GM12878 (cell line): ENCODE data around the gene HADHA. TPM values are rescaled to one million over a fixed set of nuclear protein-coding genes. Genes with fewer than 3 reads are reported as not detected.

Experiments used
- ATAC-seq: fragments of 200-7000 bp; cut with Tn5 transposase; 3 replicates; pipeline ENCODE4 v1.9.1; 2020; ENCODE audit warnings: mild to moderate bottlenecking, moderate library complexity
- BruUV-seq: library from RNA; stranded (reverse); fragments of 400-500 nt; replicated peaks from 2 replicates; lab custom pipeline; 2021; lab: Mats Ljungman, UMichigan
- CTCF ChIA-PET: fragments of 300-600 bp; sonication (Branson Sonifier 250); formaldehyde crosslinking; extraction: SDS; loops from one replicate; lab custom pipeline; 2021; ENCODE audit warnings: inconsistent platforms; lab: Yijun Ruan, JAX
- POLR2A ChIA-PET: fragments of 350-600 bp; formaldehyde crosslinking; extraction: SDS; loops from one replicate; lab custom pipeline; 2021; ENCODE audit warnings: inconsistent platforms; lab: Charles Lee
- RAD21 ChIA-PET: fragments of 300-600 bp; sonication (Branson Sonifier 250); formaldehyde crosslinking; loops from one replicate; lab custom pipeline; 2023; ENCODE audit warnings: antibody characterized with exemption; ENCODE audit not compliant: unreplicated experiment; lab: Charles Lee
- SMC1A ChIA-PET: fragments of 300-600 bp; sonication (Branson Sonifier 250); formaldehyde crosslinking; loops from one replicate; lab custom pipeline; 2023; ENCODE audit not compliant: unreplicated experiment, uncharacterized antibody; lab: Charles Lee
- DNase-seq: peaks from one replicate; pipeline ENCODE4 v3.0.0-alpha.2; 2011; ENCODE audit warnings: low read depth, low spot score
- FAIRE-seq: peaks from 3 replicates; lab custom pipeline; 2011; peaks lifted over from hg19 to GRCh38; lab: Jason Lieb, UNC
- H2AFZ ChIP-seq: 2 replicates; pipeline ENCODE4 v1.6.0; 2011; ENCODE audit warnings: low read depth, low read length, control low read depth; ENCODE audit not compliant: control insufficient read depth
- H3K27ac ChIP-seq: 2 replicates; pipeline ENCODE4 v1.5.1; 2011; ENCODE audit warnings: control low read depth; ENCODE audit not compliant: control insufficient read depth, insufficient read depth
- H3K27me3 ChIP-seq, 2 experiments: replicated peaks in 1 of 2; 2 replicates each; pipeline versions ENCODE4 v1.6.0 to v1.6.1; 2011; ENCODE audit warnings: low read length in 1 of 2; ENCODE audit not compliant: control insufficient read depth in 2 of 2, insufficient read depth in 2 of 2
- H3K36me3 ChIP-seq, 2 experiments: 2 replicates each; pipeline ENCODE4 v1.5.1; 2011; ENCODE audit warnings: low read length in 1 of 2; ENCODE audit not compliant: control insufficient read depth in 2 of 2, insufficient read depth in 2 of 2
- H3K4me1 ChIP-seq: 2 replicates; pipeline ENCODE4 v1.6.1; 2011; ENCODE audit warnings: mild to moderate bottlenecking, low read length, moderate library complexity, mixed read lengths; ENCODE audit not compliant: control insufficient read depth, insufficient read depth
- H3K4me2 ChIP-seq: 2 replicates; pipeline ENCODE4 v1.6.0; 2011; ENCODE audit warnings: control low read depth; ENCODE audit not compliant: control insufficient read depth, insufficient read depth
- H3K4me3 ChIP-seq: fragments of 200-600 bp; sonication (generic); 2 replicates; pipeline ENCODE4 v1.5.1; 2016
- H3K79me2 ChIP-seq: 2 replicates; pipeline ENCODE4 v1.6.0; 2011; ENCODE audit warnings: low read length; ENCODE audit not compliant: control insufficient read depth, insufficient read depth
- H3K9ac ChIP-seq: 2 replicates; pipeline ENCODE4 v1.8.0; 2011; ENCODE audit warnings: low read length, control low read depth, mixed read lengths; ENCODE audit not compliant: control insufficient read depth, insufficient read depth
- H3K9me3 ChIP-seq: replicated peaks from 3 replicates; pipeline ENCODE4 v1.5.1; 2011; ENCODE audit warnings: mild to moderate bottlenecking, low read length; ENCODE audit not compliant: control insufficient read depth, insufficient read depth
- H4K20me1 ChIP-seq: 2 replicates; pipeline ENCODE4 v1.6.0; 2011; ENCODE audit not compliant: control insufficient read depth, insufficient read depth
- CTCF ChIP-seq, 3 experiments: IDR thresholded peaks in 2 of 3; conservative IDR thresholded peaks in 1 of 3; 2 replicates each; pipeline ENCODE4 v1.5.1; 2011; ENCODE audit warnings: low read depth in 3 of 3, low read length in 3 of 3, mild to moderate bottlenecking in 3 of 3, control low read depth in 2 of 3, moderate library complexity in 2 of 3, inconsistent platforms in 1 of 3, mixed read lengths in 1 of 3; ENCODE audit not compliant: control insufficient read depth in 2 of 3, insufficient read depth in 1 of 3; ENCODE audit errors: extremely low read depth in 1 of 3
- EED ChIP-seq: sonication (generic); IDR thresholded peaks from 2 replicates; pipeline ENCODE4 v1.6.1; 2016; ENCODE audit warnings: antibody characterized with exemption, low read depth
- PKNOX1 ChIP-seq: fragments of 450-650 bp; IDR thresholded peaks from 2 replicates; pipeline ENCODE4 v1.6.1; 2016; ENCODE audit warnings: mild to moderate bottlenecking
- RAD21 ChIP-seq: IDR thresholded peaks from 2 replicates; pipeline ENCODE4 v1.6.1; 2011; ENCODE audit warnings: mild to moderate bottlenecking, low read depth, low read length, moderate library complexity; ENCODE audit not compliant: insufficient read depth
- RAD51 ChIP-seq: fragments of 450-650 bp; IDR thresholded peaks from 2 replicates; pipeline ENCODE4 v1.6.1; 2016; ENCODE audit warnings: moderate library complexity, mild to moderate bottlenecking, inconsistent platforms
- SIN3A ChIP-seq: IDR thresholded peaks from 2 replicates; pipeline ENCODE4 v1.6.1; 2012; ENCODE audit warnings: low read depth, low read length, improper control_type of control experiment
- WGBS: methylation state at CpG from one replicate; pipeline ENCODE4 v1.1.6; 2016; ENCODE audit warnings: low lambda C conversion rate; ENCODE audit not compliant: insufficient replicate concordance, insufficient coverage; ENCODE audit errors: missing lambda C conversion rate; 5-methylcytosine and 5-hydroxymethylcytosine counted together
- in situ Hi-C: fragments of 300-500 bp; cut with MboI; formaldehyde crosslinking; loops from 9 replicates; pipeline ENCODE4 v1.14.3; 2018; ENCODE audit warnings: mixed read lengths
- intact Hi-C: fragments of 100-400 bp; cut with micrococcal nuclease; formaldehyde crosslinking; loops from one replicate; pipeline ENCODE4 v1.14.2; 2022; ENCODE audit not compliant: unreplicated experiment
- polyA plus RNA-seq, 11 experiments: library from polyadenylated mRNA; depleted of rRNA in 4 of 11; unstranded in 6 of 11; stranded (reverse) in 5 of 11; fragments of >200 nt; fragmentation: Nextera tagmentation in 4 of 11; fragmentation: Illumina TruSeq in 1 of 11; extraction: Ambion mirVana in 4 of 11; extraction: Trizol in 1 of 11; gene quantifications; 1 replicate in 1 of 11; 2 replicates in 10 of 11; pipeline versions ENCODE4 v1.2.1 to v1.2.3, GENCODE V29; 2011 to 2016; ENCODE audit warnings: inconsistent platforms in 2 of 11, missing spikeins in 2 of 11, low read depth in 1 of 11
- total RNA-seq, 4 experiments: library from RNA; depleted of rRNA in 3 of 4; stranded (reverse); fragments of >200 nt in 3 of 4; fragmentation: Illumina TruSeq in 1 of 4; extraction: Trizol in 1 of 4; gene quantifications; 2 replicates each; pipeline versions ENCODE4 v1.2.1 to v1.2.3, GENCODE V29; 2013 to 2021

HADHA gene
- total and polyA plus RNA-seq, 10 of the 15 experiments (the other 5 are each of a cell fraction or from before 2014, with no cell fraction given), result 109 to 207 (median 165) TPM

DNA sequence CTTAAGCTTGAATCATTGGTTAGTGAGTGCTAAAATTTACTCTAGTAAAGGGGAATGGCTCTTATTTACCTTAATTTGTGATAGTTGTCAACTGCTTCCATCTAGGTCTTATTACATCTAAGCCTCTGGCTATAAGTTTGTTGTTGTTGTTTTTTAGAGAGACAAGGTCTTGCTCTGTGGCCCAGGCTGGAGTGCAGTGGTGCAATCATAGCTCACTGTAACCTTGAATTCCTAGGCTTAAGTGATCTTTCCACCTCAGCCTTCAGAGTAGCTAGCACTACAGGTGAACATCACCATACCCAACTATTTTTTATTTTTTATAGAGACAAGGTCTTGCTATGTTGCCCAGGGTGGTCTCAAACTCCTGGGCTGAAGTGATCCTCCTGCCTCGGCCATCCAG lies 6.6 kb downstream of the HADHA start (continued):
- no peak for TF ChIP-seq SIN3A
- TF ChIP-seq EED, result no peak
- no peak for TF ChIP-seq PKNOX1

DNA sequence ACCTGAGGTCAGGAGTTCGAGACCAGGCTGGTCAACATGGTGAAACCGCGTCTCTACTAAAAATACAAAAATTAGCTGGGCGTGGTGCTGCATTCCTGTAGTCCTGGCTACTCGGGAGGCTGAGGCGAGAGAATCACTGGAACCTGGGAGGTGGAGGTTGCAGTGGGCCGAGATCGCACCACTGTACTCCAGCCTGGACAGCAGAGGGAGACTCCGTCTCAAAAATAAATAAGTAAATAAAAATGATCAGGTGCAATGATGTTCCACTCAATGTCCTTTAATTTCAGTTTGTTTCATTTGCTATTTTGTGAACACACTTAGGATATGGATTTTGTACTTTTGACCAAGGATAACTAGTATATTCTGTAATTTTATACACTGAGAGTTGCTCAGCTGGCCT lies 9.3 kb downstream of the HADHA start:
- no peak for ATAC-seq
- ChIA-PET RAD21 (no interaction called here), POLR2A (interaction anchor here (0.6 to 1.3 kb wide), 3 partner anchors 9 to 391 kb away, joined by 3 to 4 read pairs (median 3); partner anchors contain the start of genes HADHA and HADHB)
- Histone ChIP-seq H3K4me3 (no peak overlapping the region), H2AFZ (no peak overlapping the region), H3K79me2 (peaks cover 10% of the 10 kb centered on the region)
- FAIRE-seq, result no peak
- 87% methylated on average over 9 of the region's 9 CpGs for WGBS
- TF ChIP-seq CTCF (IDR thresholded peaks at IDR 0.05 in 2 of 3, conservative IDR thresholded peaks at IDR 0.05 in 1 of 3; ENCODE audit: control insufficient read depth in 2 of 3, extremely low read depth in 1 of 3, insufficient read depth in 1 of 3, low read depth in 3 of 3, low read length in 3 of 3), result peak in 2 of 3 experiments; percentile 8 to 11; a peak in 1 of 6 replicates
- TF ChIP-seq RAD51, result no peak
- TF ChIP-seq RAD21, result 0 out of 2 replicates have a peak, but pooled peaks have one; percentile 20
- TF ChIP-seq, all 136 proteins: peak for 2
- DNase-seq, result no peak
- intact Hi-C loops (no loop called here), in situ Hi-C loops (no loop called here)
- Histone ChIP-seq H3K9me3 (no peaks in the 10 kb centered on the region), H3K27ac (no peak overlapping the region), H4K20me1 (no peaks in the 10 kb centered on the region), H3K4me1 (no peaks in the 10 kb centered on the region; the same call in 1 of the 2 replicates), H3K27me3 (no peaks in the 10 kb centered on the region), H3K9ac (no peak overlapping the region), H3K36me3 (peaks cover 6 to 34% of the 10 kb centered on the region in 2 experiments), H3K4me2 (no peak overlapping the region)
- ChIA-PET SMC1A (interaction anchor here (1.1 to 1.7 kb wide), 4 partner anchors 10 to 343 kb away, joined by 3 to 8 read pairs (median 4); no protein-coding TSS in a partner anchor), CTCF (interaction anchor here (0.6 to 0.9 kb wide), 4 partner anchors 8 to 96 kb away, joined by 3 to 7 read pairs (median 3); no protein-coding TSS in a partner anchor)
- no TSS peak for BruUV-seq
